Measurements from ENCODE around the gene ZBTB20.

The ZBTB20 gene

GRCh38 chr3:114848082-114848481 is 299.0 kb downstream of the ZBTB20 start:
- no peak for DNase-seq (ENCODE audit: extremely low read depth, low read depth)

GRCh38 chr3:114847564-114847963 is 299.5 kb downstream of the ZBTB20 start:
- DNase-seq (ENCODE audit: extremely low read depth, low read depth) = no peak
- TF ChIP-seq, protein P1, sequence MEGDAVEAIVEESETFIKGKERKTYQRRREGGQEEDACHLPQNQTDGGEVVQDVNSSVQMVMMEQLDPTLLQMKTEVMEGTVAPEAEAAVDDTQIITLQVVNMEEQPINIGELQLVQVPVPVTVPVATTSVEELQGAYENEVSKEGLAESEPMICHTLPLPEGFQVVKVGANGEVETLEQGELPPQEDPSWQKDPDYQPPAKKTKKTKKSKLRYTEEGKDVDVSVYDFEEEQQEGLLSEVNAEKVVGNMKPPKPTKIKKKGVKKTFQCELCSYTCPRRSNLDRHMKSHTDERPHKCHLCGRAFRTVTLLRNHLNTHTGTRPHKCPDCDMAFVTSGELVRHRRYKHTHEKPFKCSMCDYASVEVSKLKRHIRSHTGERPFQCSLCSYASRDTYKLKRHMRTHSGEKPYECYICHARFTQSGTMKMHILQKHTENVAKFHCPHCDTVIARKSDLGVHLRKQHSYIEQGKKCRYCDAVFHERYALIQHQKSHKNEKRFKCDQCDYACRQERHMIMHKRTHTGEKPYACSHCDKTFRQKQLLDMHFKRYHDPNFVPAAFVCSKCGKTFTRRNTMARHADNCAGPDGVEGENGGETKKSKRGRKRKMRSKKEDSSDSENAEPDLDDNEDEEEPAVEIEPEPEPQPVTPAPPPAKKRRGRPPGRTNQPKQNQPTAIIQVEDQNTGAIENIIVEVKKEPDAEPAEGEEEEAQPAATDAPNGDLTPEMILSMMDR (IDR thresholded peaks at IDR 0.05; ENCODE audit: low read depth, low read length, missing control alignments) = no peak
- no peak overlapping the region for H3K4me3 ChIP-seq (replicated peaks; ENCODE audit: low read depth, low read length)

More at GRCh38 chr3:114848082-114848481, 299.0 kb downstream of the ZBTB20 start:
- TF ChIP-seq, protein P1 (IDR thresholded peaks at IDR 0.05; ENCODE audit: low read depth, low read length, missing control alignments) = no peak
- no peak overlapping the region for H3K4me3 ChIP-seq (replicated peaks; ENCODE audit: low read depth, low read length)

GRCh38 chr3:114846779-114847178 is 300.3 kb downstream of the ZBTB20 start:
- TF ChIP-seq, protein P1 (IDR thresholded peaks at IDR 0.05; ENCODE audit: low read depth, low read length, missing control alignments) = no peak
- DNase-seq (ENCODE audit: extremely low read depth, low read depth) = no peak
- no peak overlapping the region for H3K4me3 ChIP-seq (replicated peaks; ENCODE audit: low read depth, low read length)

- DNase-seq (ENCODE audit: extremely low read depth, low read depth) = no peak
- TF ChIP-seq, protein P1 (IDR thresholded peaks at IDR 0.05; ENCODE audit: low read depth, low read length, missing control alignments) = no peak
- no peak overlapping the region for H3K4me3 ChIP-seq (replicated peaks; ENCODE audit: low read depth, low read length)
Observed at GRCh38 chr3:114846252-114846651, 300.8 kb downstream of the ZBTB20 start.

DNA sequence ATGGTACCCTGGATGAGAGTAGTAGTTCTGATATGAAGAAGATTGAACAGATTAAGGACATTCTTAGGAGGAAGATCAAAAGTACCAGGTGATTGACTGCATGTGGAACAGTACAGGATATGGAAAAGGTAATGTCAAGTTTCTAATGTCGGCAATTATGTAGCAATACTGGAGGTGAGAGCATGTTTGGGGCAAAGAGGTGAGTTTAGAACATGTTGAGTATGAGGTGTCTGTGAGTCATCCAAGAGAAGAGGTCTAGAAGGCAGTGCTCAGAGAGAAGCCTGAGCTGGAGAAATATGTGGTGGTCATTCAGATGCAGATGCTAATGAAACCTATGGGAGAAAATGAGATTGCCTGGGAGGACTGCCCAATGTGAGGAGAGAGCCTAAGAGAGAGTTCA is 305.6 kb downstream of the ZBTB20 start:
- TF ChIP-seq, protein P1 (IDR thresholded peaks at IDR 0.05; ENCODE audit: low read depth, low read length, missing control alignments) = no peak
- DNase-seq (ENCODE audit: extremely low read depth, low read depth) = no peak
- no peak overlapping the region for H3K4me3 ChIP-seq (replicated peaks; ENCODE audit: low read depth, low read length)

- H3K4me3 ChIP-seq (replicated peaks; ENCODE audit: low read depth, low read length) = no peak overlapping the region
- TF ChIP-seq, protein P1 (IDR thresholded peaks at IDR 0.05; ENCODE audit: low read depth, low read length, missing control alignments) = no peak
- peak; percentile 20 for DNase-seq (ENCODE audit: extremely low read depth, low read depth)
Observed at GRCh38 chr3:114839476-114839875, 307.6 kb downstream of the ZBTB20 start.

DNA sequence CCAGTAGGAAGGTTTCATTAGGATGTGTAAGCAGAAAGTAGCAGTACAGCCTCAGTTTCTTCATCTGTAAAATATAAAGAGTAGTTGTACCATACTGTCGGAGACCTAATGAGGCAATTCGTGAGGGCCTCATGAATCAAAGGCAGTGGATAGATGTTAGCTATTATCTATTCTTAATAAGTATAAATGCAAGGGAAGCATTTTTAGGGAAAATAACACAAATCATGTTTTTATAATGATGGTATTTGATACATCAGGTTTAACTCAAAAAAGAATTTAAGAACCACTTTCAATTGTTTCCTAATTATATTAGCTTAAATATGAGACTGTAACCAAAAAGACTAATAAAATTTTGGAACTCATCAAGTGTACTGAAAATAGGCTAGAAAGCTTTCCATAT is 309.1 kb downstream of the ZBTB20 start:
- TF ChIP-seq, protein P1 (IDR thresholded peaks at IDR 0.05; ENCODE audit: low read depth, low read length, missing control alignments) = no peak
- DNase-seq (ENCODE audit: extremely low read depth, low read depth) = no peak
- H3K4me3 ChIP-seq (replicated peaks; ENCODE audit: low read depth, low read length) = no peak overlapping the region

Measured in HFF-Myc (cell line).